H1 (cell line): ENCODE results near the gene FABP7. TPM values are rescaled to one million over a fixed set of nuclear protein-coding genes. Genes with fewer than 3 reads are reported as not detected.

Source experiments
- CTCF ChIA-PET: fragments of 300-600 bp; sonication (Branson Sonifier 250); formaldehyde crosslinking; loops from one replicate; lab custom pipeline; 2021; ENCODE audit not compliant: partially characterized antibody; lab: Charles Lee
- POLR2A ChIA-PET: fragments of 300-600 bp; sonication (Branson Sonifier 250); formaldehyde crosslinking; loops from one replicate; lab custom pipeline; 2021; ENCODE audit warnings: inconsistent platforms; ENCODE audit not compliant: partially characterized antibody; lab: Charles Lee
- DNase-seq, 2 experiments: peaks; one replicate each; pipeline versions ENCODE4 v3.0.0 to v3.0.0-alpha.2; 2010 to 2022; ENCODE audit warnings: low spot score in 2 of 2, low read depth in 1 of 2, mixed read lengths in 1 of 2
- FAIRE-seq: peaks from 2 replicates; lab custom pipeline; 2011; peaks lifted over from hg19 to GRCh38; lab: Jason Lieb, UNC
- H2AFZ ChIP-seq: 2 replicates; pipeline ENCODE4 v1.8.1; 2012; ENCODE audit warnings: low read length, inconsistent platforms
- H2AK5ac ChIP-seq: 2 replicates; pipeline ENCODE4 v1.6.1; 2013; ENCODE audit warnings: low read depth, low read length
- H2BK120ac ChIP-seq: replicated peaks from 2 replicates; pipeline ENCODE3; 2013; ENCODE audit warnings: low read depth, low read length, inconsistent platforms
- H2BK12ac ChIP-seq: 2 replicates; pipeline ENCODE4 v1.6.1; 2013; ENCODE audit warnings: low read depth, low read length
- H2BK15ac ChIP-seq: 2 replicates; pipeline ENCODE4 v1.6.1; 2013; ENCODE audit warnings: low read length
- H2BK20ac ChIP-seq: 2 replicates; pipeline ENCODE4 v1.6.1; 2013; ENCODE audit warnings: low read length
- H2BK5ac ChIP-seq: 2 replicates; pipeline ENCODE4 v1.6.1; 2013; ENCODE audit warnings: low read depth, low read length
- H3K14ac ChIP-seq: 2 replicates; pipeline ENCODE4 v1.6.1; 2013; ENCODE audit warnings: inconsistent platforms; ENCODE audit not compliant: insufficient read length
- H3K18ac ChIP-seq: 2 replicates; pipeline ENCODE4 v1.6.1; 2013; ENCODE audit warnings: low read length; ENCODE audit errors: extremely low read depth
- H3K23ac ChIP-seq: 2 replicates; pipeline ENCODE4 v1.6.1; 2013; ENCODE audit warnings: inconsistent platforms; ENCODE audit not compliant: insufficient read length
- H3K23me2 ChIP-seq: 2 replicates; pipeline ENCODE4 v1.6.1; 2013; ENCODE audit warnings: low read depth, low read length
- H3K27ac ChIP-seq: 2 replicates; pipeline ENCODE4 v1.6.1; 2011; ENCODE audit warnings: low read depth, low read length, inconsistent platforms
- H3K27me3 ChIP-seq, 4 experiments: replicated peaks in 1 of 4; 1 replicate in 1 of 4; 2 replicates in 3 of 4; pipeline versions ENCODE4 v1.6.1 to v1.8.1; 2011 to 2013; ENCODE audit warnings: low read length in 3 of 4, mild to moderate bottlenecking in 3 of 4, inconsistent platforms in 2 of 4, mixed read lengths in 2 of 4, moderate library complexity in 1 of 4; ENCODE audit not compliant: control insufficient read depth in 3 of 4, insufficient read depth in 3 of 4; ENCODE audit errors: extremely low read depth in 1 of 4
- H3K36me3 ChIP-seq, 4 experiments: 2 replicates each; pipeline versions ENCODE4 v1.6.1 to v1.8.1; 2011 to 2013; ENCODE audit warnings: mild to moderate bottlenecking in 4 of 4, low read length in 3 of 4, moderate library complexity in 2 of 4, control low read depth in 1 of 4, inconsistent platforms in 1 of 4; ENCODE audit not compliant: insufficient read depth in 4 of 4, control insufficient read depth in 2 of 4
- H3K4ac ChIP-seq: replicated peaks from 2 replicates; pipeline ENCODE3; 2013; ENCODE audit warnings: low read length, low read depth, mixed read lengths, inconsistent platforms; ENCODE audit not compliant: insufficient read length
- H3K4me1 ChIP-seq, 4 experiments: replicated peaks in 1 of 4; 1 replicate in 1 of 4; 2 replicates in 3 of 4; pipeline versions ENCODE4 v1.6.1 to v1.8.1; 2011 to 2013; ENCODE audit warnings: low read length in 3 of 4, inconsistent platforms in 2 of 4, mixed read lengths in 1 of 4; ENCODE audit not compliant: insufficient read depth in 4 of 4, control insufficient read depth in 3 of 4
- H3K4me2 ChIP-seq, 2 experiments: 2 replicates each; pipeline versions ENCODE4 v1.6.1 to v1.8.1; 2011 to 2013; ENCODE audit warnings: low read depth in 2 of 2, low read length in 2 of 2, control low read depth in 1 of 2, inconsistent platforms in 1 of 2, mild to moderate bottlenecking in 1 of 2; ENCODE audit not compliant: insufficient read depth in 1 of 2
- H3K4me3 ChIP-seq, 4 experiments: fragments of 200-600, 300-600 bp in 1 of 4; sonication (generic), shearing (Covaris generic), sonication (Bioruptor Twin) in 1 of 4; 2 replicates each; pipeline versions ENCODE4 v1.5.1 to v1.8.1; 2011 to 2016; ENCODE audit warnings: low read length in 4 of 4, low read depth in 3 of 4, control low read depth in 2 of 4, inconsistent platforms in 2 of 4, mild to moderate bottlenecking in 2 of 4, mixed read lengths in 1 of 4, moderate library complexity in 1 of 4; ENCODE audit not compliant: insufficient read depth in 2 of 4; ENCODE audit errors: extremely low read depth in 1 of 4
- H3K56ac ChIP-seq: replicated peaks from 2 replicates; pipeline ENCODE3; 2013; ENCODE audit warnings: low read depth, mild to moderate bottlenecking, mixed read lengths, low read length, inconsistent platforms; ENCODE audit not compliant: insufficient read length
- H3K79me1 ChIP-seq: 2 replicates; pipeline ENCODE4 v1.6.1; 2013; ENCODE audit warnings: low read depth, low read length, control low read depth
- H3K79me2 ChIP-seq, 2 experiments: 2 replicates each; pipeline versions ENCODE4 v1.6.1 to v1.8.1; 2012 to 2013; ENCODE audit warnings: low read length in 2 of 2, mild to moderate bottlenecking in 2 of 2, inconsistent platforms in 1 of 2; ENCODE audit not compliant: insufficient read depth in 2 of 2, control insufficient read depth in 1 of 2
- H3K9ac ChIP-seq, 4 experiments: replicated peaks in 1 of 4; 1 replicate in 1 of 4; 2 replicates in 3 of 4; pipeline versions ENCODE4 v1.6.1 to v1.8.1; 2011 to 2013; ENCODE audit warnings: low read depth in 3 of 4, low read length in 3 of 4, control low read depth in 2 of 4, mild to moderate bottlenecking in 2 of 4, moderate library complexity in 2 of 4, inconsistent platforms in 1 of 4; ENCODE audit errors: extremely low read depth in 1 of 4
- H3K9me3 ChIP-seq, 2 experiments: 2 replicates each; pipeline versions ENCODE4 v1.6.1 to v1.8.1; 2012 to 2013; ENCODE audit warnings: mild to moderate bottlenecking in 2 of 2, moderate library complexity in 2 of 2, control low read depth in 1 of 2, inconsistent platforms in 1 of 2, low read depth in 1 of 2, low read length in 1 of 2, mixed read lengths in 1 of 2; ENCODE audit not compliant: insufficient read depth in 2 of 2
- H4K20me1 ChIP-seq, 2 experiments: replicated peaks in 1 of 2; 2 replicates each; pipeline versions ENCODE3 to v1.8.1; 2011 to 2013; ENCODE audit warnings: inconsistent platforms in 2 of 2, low read length in 2 of 2, mild to moderate bottlenecking in 1 of 2; ENCODE audit not compliant: insufficient read depth in 2 of 2, control insufficient read depth in 1 of 2
- H4K5ac ChIP-seq: 2 replicates; pipeline ENCODE4 v1.6.1; 2013; ENCODE audit warnings: low read length, low read depth, mixed read lengths, inconsistent platforms; ENCODE audit not compliant: insufficient read length
- H4K8ac ChIP-seq: 2 replicates; pipeline ENCODE4 v1.8.0; 2013; ENCODE audit warnings: mild to moderate bottlenecking, moderate library complexity, low read length, inconsistent platforms; ENCODE audit not compliant: insufficient read depth; ENCODE audit errors: extremely low read depth
- H4K91ac ChIP-seq: replicated peaks from 2 replicates; pipeline ENCODE3; 2013; ENCODE audit warnings: low read length, mixed read lengths, inconsistent platforms; ENCODE audit not compliant: insufficient read length
- CTBP2 ChIP-seq: IDR thresholded peaks from 2 replicates; pipeline ENCODE4 v1.7.0; 2011; ENCODE audit warnings: borderline replicate concordance, mild to moderate bottlenecking, moderate library complexity, mixed read lengths, low read length; ENCODE audit not compliant: insufficient read depth, insufficient read length
- NANOG ChIP-seq: IDR thresholded peaks from 2 replicates; pipeline ENCODE4 v1.6.1; 2011; ENCODE audit warnings: low read length, low read depth, mild to moderate bottlenecking, inconsistent platforms; ENCODE audit not compliant: insufficient read depth, poor library complexity, severe bottlenecking
- SUZ12 ChIP-seq: fragments of 200-600 bp; sonication (generic); IDR thresholded peaks from 2 replicates; pipeline ENCODE4 v1.6.1; 2012; ENCODE audit warnings: mild to moderate bottlenecking, inconsistent platforms, low read length, moderate library complexity, mixed read lengths
- WGBS, 2 experiments: shearing (Covaris generic) in 1 of 2; methylation state at CpG; one replicate each; pipeline versions ENCODE4 v1.1.6 to v1.1.7; 2013 to 2015; ENCODE audit warnings: low lambda C conversion rate in 2 of 2, mixed read lengths in 2 of 2, inconsistent platforms in 1 of 2, low coverage in 1 of 2, missing lambda C conversion rate in 1 of 2; ENCODE audit not compliant: insufficient replicate concordance in 2 of 2, insufficient coverage in 1 of 2, insufficient read length in 1 of 2; ENCODE audit errors: extremely low coverage in 1 of 2, missing lambda C conversion rate in 1 of 2; 5-methylcytosine and 5-hydroxymethylcytosine counted together
- polyA plus RNA-seq, 7 experiments: library from polyadenylated mRNA; depleted of rRNA in 3 of 7; stranded (reverse) in 5 of 7; unstranded in 2 of 7; fragments of >200 nt in 5 of 7; fragments of 200-250 nt in 2 of 7; gene quantifications; 1 replicate in 5 of 7; 2 replicates in 1 of 7; 4 replicates in 1 of 7; pipeline versions ENCODE4 v1.2.1 to v1.2.3, GENCODE V29; 2011 to 2013; ENCODE audit warnings: missing spikeins in 2 of 7, mixed read lengths in 2 of 7
- total RNA-seq: library from RNA; stranded (reverse); fragmentation: NEBNext Ultra II Directional; extraction: Animal tissue kit (Norgen Biotek cat#: 25700); gene quantifications from 2 replicates; pipeline ENCODE4 v1.2.1, GENCODE V29; 2021
- TF ChIP-seq, protein P1 (sequence below): IDR thresholded peaks from 2 replicates; pipeline ENCODE4 v1.6.1; 2012; ENCODE audit warnings: low read length, inconsistent platforms

FABP7 gene
- total and polyA plus RNA-seq, 2 of the 8 experiments (the other 6 are each of a cell fraction or from before 2014, with no cell fraction given) = 10.6 to 13.1 TPM

- H3K27ac ChIP-seq = peak overlapping the region; percentile 60; the same call in 1 of the 2 replicates
- peak overlapping the region; percentile 96 for H3K18ac ChIP-seq
- H2BK15ac ChIP-seq = peak overlapping the region; percentile 78; the same call in 1 of the 2 replicates
- H3K4ac ChIP-seq = no peak overlapping the region
- H3K4me2 ChIP-seq = peak overlapping the region; percentile 96 to 99
- no peaks in the 10 kb centered on the region for H3K79me2 ChIP-seq
- H3K9me3 ChIP-seq = no peaks in the 10 kb centered on the region
- ChIA-PET POLR2A (interaction anchor here (0.9 to 1.9 kb wide), 4 partner anchors 9 to 45 kb away, joined by 3 to 6 read pairs (median 4); partner anchors contain the start of gene FABP7), CTCF (interaction anchor here (0.9 to 12.0 kb wide), 13 partner anchors 10 to 318 kb away, joined by 3 to 62 read pairs (median 5); partner anchors contain the start of gene SERINC1)
- peak overlapping the region; percentile 17 for H3K56ac ChIP-seq
- no peak overlapping the region for H3K14ac ChIP-seq
- no peaks in the 10 kb centered on the region for H4K20me1 ChIP-seq
- H3K4me3 ChIP-seq = peak overlapping the region; percentile 72 to 86 (median 80)
- peak overlapping the region; percentile 93; the same call in 1 of the 2 replicates for H4K8ac ChIP-seq
- H3K23me2 ChIP-seq = peaks cover 12% of the 10 kb centered on the region; the same call in 1 of the 2 replicates
- H2BK20ac ChIP-seq = peak overlapping the region; percentile 28; the same call in 1 of the 2 replicates
- H2BK5ac ChIP-seq = peak overlapping the region; percentile 92
- TF ChIP-seq, protein P1, sequence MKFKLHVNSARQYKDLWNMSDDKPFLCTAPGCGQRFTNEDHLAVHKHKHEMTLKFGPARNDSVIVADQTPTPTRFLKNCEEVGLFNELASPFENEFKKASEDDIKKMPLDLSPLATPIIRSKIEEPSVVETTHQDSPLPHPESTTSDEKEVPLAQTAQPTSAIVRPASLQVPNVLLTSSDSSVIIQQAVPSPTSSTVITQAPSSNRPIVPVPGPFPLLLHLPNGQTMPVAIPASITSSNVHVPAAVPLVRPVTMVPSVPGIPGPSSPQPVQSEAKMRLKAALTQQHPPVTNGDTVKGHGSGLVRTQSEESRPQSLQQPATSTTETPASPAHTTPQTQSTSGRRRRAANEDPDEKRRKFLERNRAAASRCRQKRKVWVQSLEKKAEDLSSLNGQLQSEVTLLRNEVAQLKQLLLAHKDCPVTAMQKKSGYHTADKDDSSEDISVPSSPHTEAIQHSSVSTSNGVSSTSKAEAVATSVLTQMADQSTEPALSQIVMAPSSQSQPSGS = no peak
- TF ChIP-seq CTBP2 (no peak), NANOG (no peak), SUZ12 (peak; percentile 42; the same call in 1 of the 2 replicates)
- TF ChIP-seq, all 59 proteins: peak for 1
- Histone ChIP-seq H2AFZ (peak overlapping the region; percentile 91), H4K91ac (no peak overlapping the region), H3K23ac (no peak overlapping the region), H2BK120ac (no peak overlapping the region), H3K36me3 (no peaks in the 10 kb centered on the region), H3K79me1 (no peaks in the 10 kb centered on the region), H4K5ac (no peak overlapping the region), H3K9ac (peak overlapping the region in 3 of 4 experiments; percentile 76 to 95 (median 80); a peak in 6 of 7 replicates), H2BK12ac (peak overlapping the region; percentile 97), H3K4me1 (peaks cover 3 to 24% (median 13%) of the 10 kb centered on the region in 4 experiments; a peak in 6 of 7 replicates), H3K27me3 (no peaks in the 10 kb centered on the region; a peak in 2 of 7 replicates), H2AK5ac (no peak overlapping the region; the same call in 1 of the 2 replicates)
- no peak for FAIRE-seq
- no peak for DNase-seq
- WGBS, 2 experiments = 4% methylated on average over 14 of the region's 14 CpGs; no CpG with 5 or more reads in 1 of the 2 experiments
Measured at GRCh38 chr6:122790028-122790422, 10.5 kb downstream of the FABP7 start.
